K562 (cell line): ENCODE data around the gene MELK.

Experiments
- BACH1 ChIP-seq: fragments of 200-800 bp; sonication (Bioruptor generic); IDR thresholded peaks from 2 replicates; pipeline ENCODE4 v1.6.1; 2016; ENCODE audit warnings: missing genetic modification characterization, missing compliant biosample characterization
- BRCA1 ChIP-seq, 2 experiments: fragments of 450-650 bp in 1 of 2; sonication (generic) in 1 of 2; formaldehyde crosslinking in 1 of 2; IDR thresholded peaks; 2 replicates each; pipeline versions ENCODE4 v1.5.0 to v1.6.1; 2017 to 2020; ENCODE audit warnings: mild to moderate bottlenecking in 1 of 2, missing genetic modification reagents in 1 of 2
- CBFB ChIP-seq: sonication (generic); formaldehyde crosslinking; IDR thresholded peaks from 2 replicates; pipeline ENCODE4 v1.4.0; 2020; ENCODE audit warnings: mild to moderate bottlenecking, missing genetic modification reagents
- CHD1 ChIP-seq: fragments of 200-600 bp; sonication (generic); IDR thresholded peaks from one replicate; pipeline ENCODE4 v1.6.1; 2012; ENCODE audit warnings: mild to moderate bottlenecking, moderate library complexity, low read length, inconsistent platforms
- CHD4 ChIP-seq: fragments of 200-600 bp; sonication (generic); IDR thresholded peaks from 3 replicates; pipeline ENCODE4 v1.6.1; 2012; ENCODE audit warnings: low read depth, mild to moderate bottlenecking, mixed read lengths, low read length, inconsistent platforms; ENCODE audit not compliant: insufficient read depth, insufficient replicate concordance, poor library complexity, severe bottlenecking
- EP300 ChIP-seq: IDR thresholded peaks from 2 replicates; pipeline ENCODE4 v1.6.1; 2012; ENCODE audit warnings: low read length, improper control_type of control experiment
- IRF2 ChIP-seq: sonication (generic); formaldehyde crosslinking; IDR thresholded peaks from 2 replicates; pipeline ENCODE4 v1.8.1; 2022; ENCODE audit warnings: mild to moderate bottlenecking, missing genetic modification reagents
- SPI1 ChIP-seq: IDR thresholded peaks from 2 replicates; pipeline ENCODE4 v1.6.1; 2011; ENCODE audit warnings: low read depth, low read length, control low read depth, borderline replicate concordance
- ZNF830 ChIP-seq: fragments of 250-450 bp; sonication (Bioruptor Pico); IDR thresholded peaks from 2 replicates; pipeline ENCODE4 v1.5.0; 2021; ENCODE audit warnings: mild to moderate bottlenecking
- TF ChIP-seq, protein P1 (sequence below): fragments of 250-450 bp; sonication (Bioruptor Pico); IDR thresholded peaks from 2 replicates; pipeline ENCODE4 v1.6.1; 2021; ENCODE audit warnings: mild to moderate bottlenecking
- TF ChIP-seq, protein P2 (sequence below): fragments of 450-650 bp; IDR thresholded peaks from 2 replicates; pipeline ENCODE4 v1.6.1; 2016
- TF ChIP-seq, protein P3 (sequence below): fragments of 450-650 bp; formaldehyde crosslinking; IDR thresholded peaks from 2 replicates; pipeline ENCODE4 v1.4.0; 2022; ENCODE audit warnings: missing genetic modification characterization
- TF ChIP-seq, protein P4 (sequence below): sonication (generic); formaldehyde crosslinking; IDR thresholded peaks from 2 replicates; pipeline ENCODE4 v1.9.0; 2022; ENCODE audit warnings: mild to moderate bottlenecking, missing genetic modification reagents

DNA sequence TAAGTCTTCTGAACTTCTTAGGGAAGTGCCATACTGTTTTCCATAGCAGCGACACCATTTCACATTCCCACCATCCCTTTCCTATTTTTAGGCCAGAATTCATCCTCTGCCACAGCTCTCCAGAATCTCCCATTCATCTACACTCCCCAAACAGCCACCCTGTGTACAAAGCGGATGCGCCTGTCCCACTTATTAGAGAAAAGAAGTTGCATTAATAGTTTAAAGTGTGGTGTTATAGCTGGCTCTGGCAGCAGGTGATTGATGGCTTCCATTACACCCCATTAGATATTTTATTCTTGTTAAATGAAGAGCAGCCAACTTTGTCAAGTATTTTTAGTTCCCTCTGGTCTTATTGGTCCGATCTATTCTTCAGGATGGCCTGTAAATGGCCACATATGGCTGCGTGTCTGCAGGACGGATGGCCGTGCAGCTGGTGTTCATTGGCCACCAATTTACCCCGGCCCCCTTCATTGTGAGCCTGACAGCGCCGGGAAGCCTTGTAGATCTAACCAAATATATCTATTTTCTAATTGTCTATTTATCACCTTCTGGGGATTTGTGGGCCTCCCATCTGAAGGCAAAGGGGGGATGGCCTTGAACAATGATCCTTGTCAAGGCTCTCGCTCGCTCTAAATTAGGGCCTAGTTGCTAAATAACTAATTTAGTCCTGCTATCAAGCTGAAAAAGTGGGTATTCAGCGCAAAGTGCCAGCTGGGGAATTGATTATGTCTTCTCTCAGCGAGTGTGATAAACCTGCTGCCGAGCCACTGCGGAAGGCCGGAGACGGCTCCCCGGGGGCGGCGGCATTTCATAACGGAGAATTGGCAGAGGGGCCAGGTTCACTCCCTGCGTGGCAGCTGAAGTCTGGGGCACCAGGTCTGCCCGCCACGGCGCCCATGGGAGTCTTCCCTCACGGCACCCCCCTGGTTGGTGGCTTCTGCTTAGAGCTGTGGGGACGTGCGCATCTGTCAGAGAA is 141.1 kb downstream of the MELK start:
- TF ChIP-seq, protein P1, sequence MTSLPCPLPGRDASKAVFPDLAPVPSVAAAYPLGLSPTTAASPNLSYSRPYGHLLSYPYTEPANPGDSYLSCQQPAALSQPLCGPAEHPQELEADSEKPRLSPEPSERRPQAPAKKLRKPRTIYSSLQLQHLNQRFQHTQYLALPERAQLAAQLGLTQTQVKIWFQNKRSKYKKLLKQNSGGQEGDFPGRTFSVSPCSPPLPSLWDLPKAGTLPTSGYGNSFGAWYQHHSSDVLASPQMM, result no peak
- TF ChIP-seq, protein P2, sequence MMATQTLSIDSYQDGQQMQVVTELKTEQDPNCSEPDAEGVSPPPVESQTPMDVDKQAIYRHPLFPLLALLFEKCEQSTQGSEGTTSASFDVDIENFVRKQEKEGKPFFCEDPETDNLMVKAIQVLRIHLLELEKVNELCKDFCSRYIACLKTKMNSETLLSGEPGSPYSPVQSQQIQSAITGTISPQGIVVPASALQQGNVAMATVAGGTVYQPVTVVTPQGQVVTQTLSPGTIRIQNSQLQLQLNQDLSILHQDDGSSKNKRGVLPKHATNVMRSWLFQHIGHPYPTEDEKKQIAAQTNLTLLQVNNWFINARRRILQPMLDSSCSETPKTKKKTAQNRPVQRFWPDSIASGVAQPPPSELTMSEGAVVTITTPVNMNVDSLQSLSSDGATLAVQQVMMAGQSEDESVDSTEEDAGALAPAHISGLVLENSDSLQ, result no peak
- TF ChIP-seq CHD1 (no peak), BACH1 (no peak), BRCA1 (IDR thresholded peaks at IDR 0.05) (no peak), BRCA1 (CRISPR knock-in tag; IDR thresholded peaks at IDR 0.05) (no peak), CBFB (no peak), ZNF830 (CRISPR knock-in tag) (no peak), IRF2 (CRISPR knock-in tag) (no peak), SPI1 (no peak), CHD4 (no peak), EP300 (no peak)
- TF ChIP-seq, protein P3, sequence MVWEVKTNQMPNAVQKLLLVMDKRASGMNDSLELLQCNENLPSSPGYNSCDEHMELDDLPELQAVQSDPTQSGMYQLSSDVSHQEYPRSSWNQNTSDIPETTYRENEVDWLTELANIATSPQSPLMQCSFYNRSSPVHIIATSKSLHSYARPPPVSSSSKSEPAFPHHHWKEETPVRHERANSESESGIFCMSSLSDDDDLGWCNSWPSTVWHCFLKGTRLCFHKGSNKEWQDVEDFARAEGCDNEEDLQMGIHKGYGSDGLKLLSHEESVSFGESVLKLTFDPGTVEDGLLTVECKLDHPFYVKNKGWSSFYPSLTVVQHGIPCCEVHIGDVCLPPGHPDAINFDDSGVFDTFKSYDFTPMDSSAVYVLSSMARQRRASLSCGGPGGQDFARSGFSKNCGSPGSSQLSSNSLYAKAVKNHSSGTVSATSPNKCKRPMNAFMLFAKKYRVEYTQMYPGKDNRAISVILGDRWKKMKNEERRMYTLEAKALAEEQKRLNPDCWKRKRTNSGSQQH (CRISPR knock-in tag), result no peak
- TF ChIP-seq, protein P4, sequence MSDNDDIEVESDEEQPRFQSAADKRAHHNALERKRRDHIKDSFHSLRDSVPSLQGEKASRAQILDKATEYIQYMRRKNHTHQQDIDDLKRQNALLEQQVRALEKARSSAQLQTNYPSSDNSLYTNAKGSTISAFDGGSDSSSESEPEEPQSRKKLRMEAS (CRISPR knock-in tag), result no peak
